Neural cell (in vitro differentiated cells): ENCODE data around the gene ICA1. TPM values are rescaled to one million over a fixed set of nuclear protein-coding genes. Genes with fewer than 3 reads are reported as not detected.

Experiments
- H2AFZ ChIP-seq: fragments of 200-600, 300-800 bp; sonication (generic), shearing (Covaris generic); 2 replicates; pipeline ENCODE4 v1.6.0; 2014; ENCODE audit warnings: low read depth, mild to moderate bottlenecking, antibody characterized with exemption, low read length, moderate library complexity
- H3F3A ChIP-seq: fragments of 200-600 bp; shearing (Covaris generic); 2 replicates; pipeline ENCODE4 v1.6.1; 2016; ENCODE audit warnings: mild to moderate bottlenecking, moderate library complexity, mixed read lengths, antibody characterized with exemption, low read length; ENCODE audit not compliant: insufficient read depth, poor library complexity, severe bottlenecking
- H3K27ac ChIP-seq: fragments of 200-600, 300-800 bp; sonication (generic), shearing (Covaris generic); 2 replicates; pipeline ENCODE4 v1.5.1; 2014; ENCODE audit warnings: mild to moderate bottlenecking, low read length, moderate library complexity
- H3K27me3 ChIP-seq: fragments of 300-800, 200-600 bp; sonication (generic), shearing (Covaris generic); 2 replicates; pipeline ENCODE4 v1.6.0; 2014; ENCODE audit warnings: mild to moderate bottlenecking, low read depth, low read length, moderate library complexity; ENCODE audit not compliant: insufficient read depth
- H3K36me3 ChIP-seq: fragments of 300-800, 200-600 bp; sonication (generic), shearing (Covaris generic); 2 replicates; pipeline ENCODE4 v1.5.1; 2014; ENCODE audit warnings: mild to moderate bottlenecking, antibody characterized with exemption, low read length, moderate library complexity; ENCODE audit not compliant: insufficient read depth
- H3K4me2 ChIP-seq: fragments of 300-800, 200-600 bp; sonication (generic), shearing (Covaris generic); 2 replicates; pipeline ENCODE4 v1.6.0; 2014; ENCODE audit warnings: mild to moderate bottlenecking, low read length
- H3K4me3 ChIP-seq: fragments of 300-800, 200-600 bp; sonication (generic), shearing (Covaris generic); 2 replicates; pipeline ENCODE4 v1.5.1; 2014; ENCODE audit warnings: mild to moderate bottlenecking, low read length, moderate library complexity
- H3K79me2 ChIP-seq: fragments of 200-600 bp; shearing (Covaris generic); replicated peaks from 2 replicates; pipeline ENCODE4 v1.6.0; 2014; ENCODE audit warnings: mild to moderate bottlenecking, low read length, moderate library complexity; ENCODE audit not compliant: insufficient read depth
- H3K9ac ChIP-seq: fragments of 300-800, 200-600 bp; sonication (generic), shearing (Covaris generic); 2 replicates; pipeline ENCODE4 v1.6.1; 2016; ENCODE audit warnings: mild to moderate bottlenecking, low read length, mixed read lengths
- H3K9me2 ChIP-seq: fragments of 200-600 bp; shearing (Covaris generic); 2 replicates; pipeline ENCODE4 v1.6.1; 2016; ENCODE audit warnings: mild to moderate bottlenecking, low read length, mixed read lengths; ENCODE audit not compliant: insufficient read depth
- H3K9me3 ChIP-seq: fragments of 200-600, 300-800 bp; sonication (generic), shearing (Covaris generic); 2 replicates; pipeline ENCODE4 v1.6.1; 2016; ENCODE audit warnings: mild to moderate bottlenecking, mixed run types, low read length, moderate library complexity, mixed read lengths
- H4K20me1 ChIP-seq: fragments of 200-600 bp; shearing (Covaris generic); 2 replicates; pipeline ENCODE4 v1.6.1; 2016; ENCODE audit warnings: mild to moderate bottlenecking, mixed run types; ENCODE audit not compliant: insufficient read depth
- EP300 ChIP-seq: fragments of 450-650 bp; conservative IDR thresholded peaks from 2 replicates; pipeline ENCODE4 v1.6.1; 2014; ENCODE audit warnings: antibody characterized with exemption, mild to moderate bottlenecking, moderate library complexity; ENCODE audit not compliant: poor library complexity, severe bottlenecking
- EZH2 ChIP-seq: fragments of 200-600, 300-800 bp; shearing (Covaris generic), sonication (generic); IDR thresholded peaks from 2 replicates; pipeline ENCODE4 v1.6.1; 2014; ENCODE audit warnings: antibody characterized with exemption, low read length, borderline replicate concordance, mild to moderate bottlenecking; ENCODE audit not compliant: insufficient read depth, poor library complexity, severe bottlenecking
- MXI1 ChIP-seq: fragments of 450-650 bp; conservative IDR thresholded peaks from 2 replicates; pipeline ENCODE4 v1.6.1; 2014; ENCODE audit warnings: antibody characterized with exemption, mild to moderate bottlenecking; ENCODE audit not compliant: poor library complexity, severe bottlenecking
- POLR2AphosphoS5 ChIP-seq: IDR thresholded peaks from 2 replicates; pipeline ENCODE4 v1.6.1; 2012
- RAD21 ChIP-seq: fragments of 450-650 bp; conservative IDR thresholded peaks from 2 replicates; pipeline ENCODE4 v1.6.1; 2014; ENCODE audit warnings: antibody characterized with exemption, mild to moderate bottlenecking, moderate library complexity
- SMC3 ChIP-seq: fragments of 450-650 bp; conservative IDR thresholded peaks from 2 replicates; pipeline ENCODE4 v1.6.1; 2014; ENCODE audit warnings: antibody characterized with exemption, mild to moderate bottlenecking, moderate library complexity; ENCODE audit not compliant: poor library complexity
- TAF1 ChIP-seq: IDR thresholded peaks from 2 replicates; pipeline ENCODE4 v1.6.1; 2012; ENCODE audit warnings: low read depth
- polyA plus RNA-seq: library from polyadenylated mRNA; depleted of rRNA; stranded (reverse); fragments of >200 nt; gene quantifications from 2 replicates; pipeline ENCODE4 v1.2.3, GENCODE V29; 2014
- TF ChIP-seq, protein P1 (sequence below): fragments of 450-650 bp; IDR thresholded peaks from 2 replicates; pipeline ENCODE4 v1.5.1; 2014; ENCODE audit warnings: antibody characterized with exemption, mild to moderate bottlenecking, moderate library complexity; ENCODE audit not compliant: poor library complexity, severe bottlenecking
- TF ChIP-seq, protein P2 (sequence below): IDR thresholded peaks from 2 replicates; pipeline ENCODE4 v1.6.1; 2012; ENCODE audit warnings: borderline replicate concordance

The ICA1 gene
- polyA plus RNA-seq, 1 donor from 2014 or later: 18.6 TPM

DNA sequence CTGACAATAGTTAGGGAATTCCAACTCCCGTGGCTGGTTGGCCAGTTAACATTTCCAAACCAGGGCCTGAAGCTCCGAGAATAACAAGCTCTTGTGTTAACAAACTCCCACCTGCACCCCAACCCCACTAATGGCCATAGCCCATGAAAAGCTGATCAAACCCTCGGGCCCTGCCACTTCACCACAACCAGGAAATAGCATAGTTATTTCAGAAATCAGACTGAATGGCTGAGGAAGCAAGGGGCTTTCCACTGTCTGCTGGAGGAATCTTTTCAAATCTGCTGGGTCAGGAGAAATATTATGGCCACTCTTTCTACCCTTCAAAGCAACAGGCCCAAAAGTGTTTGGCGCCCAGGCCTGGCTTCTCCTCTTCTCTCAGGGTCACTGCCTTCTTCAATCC lies 147.8 kb downstream of the ICA1 start:
- no peak overlapping the region for H3K27ac ChIP-seq
- no peak for TF ChIP-seq SMC3
- TF ChIP-seq, protein P1, sequence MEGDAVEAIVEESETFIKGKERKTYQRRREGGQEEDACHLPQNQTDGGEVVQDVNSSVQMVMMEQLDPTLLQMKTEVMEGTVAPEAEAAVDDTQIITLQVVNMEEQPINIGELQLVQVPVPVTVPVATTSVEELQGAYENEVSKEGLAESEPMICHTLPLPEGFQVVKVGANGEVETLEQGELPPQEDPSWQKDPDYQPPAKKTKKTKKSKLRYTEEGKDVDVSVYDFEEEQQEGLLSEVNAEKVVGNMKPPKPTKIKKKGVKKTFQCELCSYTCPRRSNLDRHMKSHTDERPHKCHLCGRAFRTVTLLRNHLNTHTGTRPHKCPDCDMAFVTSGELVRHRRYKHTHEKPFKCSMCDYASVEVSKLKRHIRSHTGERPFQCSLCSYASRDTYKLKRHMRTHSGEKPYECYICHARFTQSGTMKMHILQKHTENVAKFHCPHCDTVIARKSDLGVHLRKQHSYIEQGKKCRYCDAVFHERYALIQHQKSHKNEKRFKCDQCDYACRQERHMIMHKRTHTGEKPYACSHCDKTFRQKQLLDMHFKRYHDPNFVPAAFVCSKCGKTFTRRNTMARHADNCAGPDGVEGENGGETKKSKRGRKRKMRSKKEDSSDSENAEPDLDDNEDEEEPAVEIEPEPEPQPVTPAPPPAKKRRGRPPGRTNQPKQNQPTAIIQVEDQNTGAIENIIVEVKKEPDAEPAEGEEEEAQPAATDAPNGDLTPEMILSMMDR: no peak
- TF ChIP-seq EP300: no peak
- no peak for TF ChIP-seq RAD21
- no peak for TF ChIP-seq EZH2
- TF ChIP-seq TAF1: no peak
- no peak for TF ChIP-seq MXI1
- TF ChIP-seq POLR2AphosphoS5: no peak
- TF ChIP-seq, protein P2, sequence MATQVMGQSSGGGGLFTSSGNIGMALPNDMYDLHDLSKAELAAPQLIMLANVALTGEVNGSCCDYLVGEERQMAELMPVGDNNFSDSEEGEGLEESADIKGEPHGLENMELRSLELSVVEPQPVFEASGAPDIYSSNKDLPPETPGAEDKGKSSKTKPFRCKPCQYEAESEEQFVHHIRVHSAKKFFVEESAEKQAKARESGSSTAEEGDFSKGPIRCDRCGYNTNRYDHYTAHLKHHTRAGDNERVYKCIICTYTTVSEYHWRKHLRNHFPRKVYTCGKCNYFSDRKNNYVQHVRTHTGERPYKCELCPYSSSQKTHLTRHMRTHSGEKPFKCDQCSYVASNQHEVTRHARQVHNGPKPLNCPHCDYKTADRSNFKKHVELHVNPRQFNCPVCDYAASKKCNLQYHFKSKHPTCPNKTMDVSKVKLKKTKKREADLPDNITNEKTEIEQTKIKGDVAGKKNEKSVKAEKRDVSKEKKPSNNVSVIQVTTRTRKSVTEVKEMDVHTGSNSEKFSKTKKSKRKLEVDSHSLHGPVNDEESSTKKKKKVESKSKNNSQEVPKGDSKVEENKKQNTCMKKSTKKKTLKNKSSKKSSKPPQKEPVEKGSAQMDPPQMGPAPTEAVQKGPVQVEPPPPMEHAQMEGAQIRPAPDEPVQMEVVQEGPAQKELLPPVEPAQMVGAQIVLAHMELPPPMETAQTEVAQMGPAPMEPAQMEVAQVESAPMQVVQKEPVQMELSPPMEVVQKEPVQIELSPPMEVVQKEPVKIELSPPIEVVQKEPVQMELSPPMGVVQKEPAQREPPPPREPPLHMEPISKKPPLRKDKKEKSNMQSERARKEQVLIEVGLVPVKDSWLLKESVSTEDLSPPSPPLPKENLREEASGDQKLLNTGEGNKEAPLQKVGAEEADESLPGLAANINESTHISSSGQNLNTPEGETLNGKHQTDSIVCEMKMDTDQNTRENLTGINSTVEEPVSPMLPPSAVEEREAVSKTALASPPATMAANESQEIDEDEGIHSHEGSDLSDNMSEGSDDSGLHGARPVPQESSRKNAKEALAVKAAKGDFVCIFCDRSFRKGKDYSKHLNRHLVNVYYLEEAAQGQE: no peak
- no peaks in the 10 kb centered on the region for H3K27me3 ChIP-seq
- H3K36me3 ChIP-seq: no peaks in the 10 kb centered on the region
- H3K79me2 ChIP-seq: no peaks in the 10 kb centered on the region
- peaks cover 5% of the 10 kb centered on the region for H3K9me3 ChIP-seq
- no peaks in the 10 kb centered on the region for H4K20me1 ChIP-seq
- H3K4me3 ChIP-seq: no peak overlapping the region
- H3K9me2 ChIP-seq: no peaks in the 10 kb centered on the region
- no peak overlapping the region for H2AFZ ChIP-seq
- H3K9ac ChIP-seq: no peak overlapping the region
- H3K4me2 ChIP-seq: no peak overlapping the region
- no peaks in the 10 kb centered on the region for H3F3A ChIP-seq

DNA sequence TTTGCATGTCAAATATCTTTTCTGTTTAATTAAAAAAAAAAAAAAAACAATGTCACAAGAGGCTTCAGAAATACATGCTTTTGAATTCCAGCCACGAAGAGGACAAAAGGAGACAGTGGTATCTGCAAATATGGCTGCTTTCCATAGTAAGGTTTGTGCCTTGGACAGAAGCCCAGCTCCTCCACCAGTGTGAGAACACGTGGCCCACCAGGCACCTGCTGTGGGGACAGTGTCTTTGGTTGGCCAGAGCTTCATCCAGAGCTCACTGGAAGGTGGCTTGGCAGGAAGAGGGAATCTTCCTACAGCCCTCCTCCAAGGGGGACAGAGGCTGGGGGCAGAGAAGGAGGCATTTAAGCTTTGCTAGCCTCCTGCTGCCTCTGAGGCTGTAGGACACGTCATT lies 148.8 kb downstream of the ICA1 start:
- Histone ChIP-seq H2AFZ (no peak overlapping the region), H4K20me1 (no peaks in the 10 kb centered on the region), H3K27me3 (no peaks in the 10 kb centered on the region), H3K9me2 (no peaks in the 10 kb centered on the region), H3K36me3 (no peaks in the 10 kb centered on the region), H3K27ac (no peak overlapping the region), H3F3A (no peaks in the 10 kb centered on the region), H3K79me2 (no peaks in the 10 kb centered on the region), H3K9ac (no peak overlapping the region), H3K4me2 (no peak overlapping the region), H3K9me3 (peaks cover 5% of the 10 kb centered on the region), H3K4me3 (no peak overlapping the region)
- TF ChIP-seq EZH2: no peak
- TF ChIP-seq, protein P1: no peak
- no peak for TF ChIP-seq POLR2AphosphoS5
- TF ChIP-seq TAF1: no peak
- no peak for TF ChIP-seq SMC3
- no peak for TF ChIP-seq MXI1
- no peak for TF ChIP-seq EP300
- TF ChIP-seq, protein P2: no peak
- no peak for TF ChIP-seq RAD21
